Left ventricle myocardium inferior (tissue), 1 donor: Measurements from ENCODE around the gene POLR1A. TPM values are rescaled to one million over a fixed set of nuclear protein-coding genes. Genes with fewer than 3 reads are reported as not detected.

Source experiments
- DNase-seq: peaks from one replicate; pipeline ENCODE4 v3.0.0-alpha.2; 2020
- H3K27ac ChIP-seq: fragments of 200-600 bp; replicated peaks from 2 replicates; pipeline ENCODE4 v1.8.0; 2021
- H3K27me3 ChIP-seq: fragments of 200-600 bp; 2 replicates; pipeline ENCODE4 v1.8.0; 2021; ENCODE audit warnings: low read depth
- H3K36me3 ChIP-seq: fragments of 200-600 bp; 2 replicates; pipeline ENCODE4 v1.8.0; 2021
- H3K4me1 ChIP-seq: fragments of 200-600 bp; 2 replicates; pipeline ENCODE4 v1.8.0; 2021
- H3K4me3 ChIP-seq: fragments of 200-600 bp; 2 replicates; pipeline ENCODE4 v1.8.0; 2021; ENCODE audit warnings: mild to moderate bottlenecking, moderate library complexity
- H3K9me3 ChIP-seq: fragments of 200-600 bp; replicated peaks from 2 replicates; pipeline ENCODE4 v1.8.0; 2021
- CTCF ChIP-seq: fragments of 200-600 bp; IDR thresholded peaks from 2 replicates; pipeline ENCODE4 v1.8.0; 2021; ENCODE audit warnings: antibody characterized with exemption, mild to moderate bottlenecking, borderline replicate concordance
- intact Hi-C: fragments of 100-400 bp; cut with micrococcal nuclease; formaldehyde crosslinking; loops from one replicate; pipeline ENCODE4 v1.11.0; 2022
- total RNA-seq: library from RNA; stranded (reverse); fragmentation: NEBNext Ultra II Directional; extraction: Animal tissue kit (Norgen Biotek cat#: 25700); gene quantifications from one replicate; pipeline ENCODE4 v1.2.1, GENCODE V29; 2021
- donor health status: DM: no; HTN: yes; CAD: no; lungs with severe emphysema.

POLR1A gene
- total RNA-seq, 1 donor from 2014 or later: 16.3 TPM

GRCh38 chr2:86022661-86023365 is 82.9 kb downstream of the POLR1A start:
- no peak for TF ChIP-seq CTCF
- Histone ChIP-seq H3K4me1 (peaks cover 34% of the 10 kb centered on the region), H3K4me3 (no peak overlapping the region), H3K27me3 (peaks cover 20% of the 10 kb centered on the region), H3K27ac (no peak overlapping the region), H3K36me3 (peaks cover 24% of the 10 kb centered on the region), H3K9me3 (no peaks in the 10 kb centered on the region)
- no peak for DNase-seq
- intact Hi-C loops: no loop called here

GRCh38 chr2:86021396-86022378 is 84.0 kb downstream of the POLR1A start:
- DNase-seq: no peak

GRCh38 chr2:86020984-86021383 is 84.7 kb downstream of the POLR1A start:
- intact Hi-C loops: no loop called here
- Histone ChIP-seq H3K27me3 (peaks cover 38% of the 10 kb centered on the region), H3K4me1 (peaks cover 31% of the 10 kb centered on the region), H3K9me3 (no peaks in the 10 kb centered on the region), H3K4me3 (no peak overlapping the region), H3K36me3 (peaks cover 9% of the 10 kb centered on the region), H3K27ac (peak overlapping the region; percentile 42)
- peak; percentile 70 for DNase-seq
- TF ChIP-seq CTCF: no peak

More at GRCh38 chr2:86021396-86022378, 84.0 kb downstream of the POLR1A start:
- Histone ChIP-seq H3K9me3 (no peaks in the 10 kb centered on the region), H3K4me3 (no peak overlapping the region), H3K27me3 (peaks cover 31% of the 10 kb centered on the region), H3K27ac (peak overlapping the region; percentile 42), H3K36me3 (peaks cover 13% of the 10 kb centered on the region), H3K4me1 (peaks cover 35% of the 10 kb centered on the region)
- TF ChIP-seq CTCF: no peak
- intact Hi-C loops: no loop called here

- no peak overlapping the region for H3K4me3 ChIP-seq
- no peak overlapping the region for H3K27ac ChIP-seq
- H3K27me3 ChIP-seq: peaks cover 55% of the 10 kb centered on the region
- H3K36me3 ChIP-seq: peaks cover 6% of the 10 kb centered on the region
- peaks cover 11% of the 10 kb centered on the region for H3K9me3 ChIP-seq
- intact Hi-C loops: no loop called here
- H3K4me1 ChIP-seq: peaks cover 28% of the 10 kb centered on the region
- TF ChIP-seq CTCF: no peak
- DNase-seq: no peak
Observed at GRCh38 chr2:86019121-86019520, 86.6 kb downstream of the POLR1A start.
